ENCODE results near the gene TMSB15A.
"Not testable (repeated sequence)": the region's sequence is repeated elsewhere in the genome, so short reads cannot be mapped to it uniquely, and the experiment has no call there.

Gene TMSB15A

DNA sequence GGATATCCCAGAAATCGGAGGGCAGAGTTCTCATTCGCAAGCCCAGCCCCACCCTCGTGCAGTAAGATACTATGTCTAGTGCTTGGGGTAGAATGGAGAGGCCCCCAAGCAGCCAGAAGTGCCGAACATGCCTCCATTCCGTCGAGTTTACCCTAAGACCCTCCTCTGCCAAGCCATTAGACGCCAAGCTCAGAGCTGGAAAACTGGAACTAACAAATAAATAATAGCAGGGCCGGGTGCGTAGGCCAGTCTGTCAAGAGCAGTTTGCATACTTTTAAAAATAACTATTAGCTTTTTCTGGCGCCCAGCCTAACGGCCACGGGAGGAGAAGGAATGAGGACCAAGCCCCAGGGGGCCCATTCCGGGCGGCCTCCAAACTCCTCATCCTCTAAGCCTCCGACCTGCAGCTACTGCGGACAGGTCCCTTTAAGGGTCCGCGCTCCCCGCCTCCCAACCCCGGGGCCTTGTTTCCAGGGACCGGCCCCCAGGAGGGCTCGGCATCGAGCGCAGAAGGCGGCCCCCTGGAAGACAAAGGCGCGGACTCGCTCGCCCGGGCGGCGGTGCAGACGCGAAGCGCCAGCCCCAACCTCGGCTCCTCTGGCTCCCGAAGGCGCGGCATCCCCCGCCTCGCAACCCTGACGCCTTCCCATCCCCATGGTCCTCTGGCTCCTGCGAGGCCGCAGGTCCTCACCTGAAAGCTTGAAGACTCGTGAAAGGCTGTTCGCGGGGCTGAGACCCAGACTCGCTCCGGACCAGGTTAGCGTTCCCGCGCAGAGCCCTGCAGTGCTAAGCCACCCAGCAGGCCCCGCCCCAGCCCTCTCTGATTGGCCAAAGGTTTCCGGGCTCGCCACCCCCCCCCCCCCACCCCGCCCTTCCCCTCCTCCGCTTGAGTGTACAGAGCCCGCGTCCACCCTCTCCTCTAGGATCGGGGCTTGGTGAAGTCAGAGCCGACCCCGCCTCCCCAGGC lies at the start of gene TMSB15A:
Gene TMSB15A, minus strand, starts transcription at position 765 of the 967 bp plus-strand sequence.
- peak within 1 kb of the TSS; percentile 62 for H3K4me3 ChIP-seq (ENCODE audit: low read depth, low read length)
- in situ Hi-C loops (cut with HindIII; ENCODE audit: low pct_ligation_motif_present, low sequenced_read_pairs): no loop called here

DNA sequence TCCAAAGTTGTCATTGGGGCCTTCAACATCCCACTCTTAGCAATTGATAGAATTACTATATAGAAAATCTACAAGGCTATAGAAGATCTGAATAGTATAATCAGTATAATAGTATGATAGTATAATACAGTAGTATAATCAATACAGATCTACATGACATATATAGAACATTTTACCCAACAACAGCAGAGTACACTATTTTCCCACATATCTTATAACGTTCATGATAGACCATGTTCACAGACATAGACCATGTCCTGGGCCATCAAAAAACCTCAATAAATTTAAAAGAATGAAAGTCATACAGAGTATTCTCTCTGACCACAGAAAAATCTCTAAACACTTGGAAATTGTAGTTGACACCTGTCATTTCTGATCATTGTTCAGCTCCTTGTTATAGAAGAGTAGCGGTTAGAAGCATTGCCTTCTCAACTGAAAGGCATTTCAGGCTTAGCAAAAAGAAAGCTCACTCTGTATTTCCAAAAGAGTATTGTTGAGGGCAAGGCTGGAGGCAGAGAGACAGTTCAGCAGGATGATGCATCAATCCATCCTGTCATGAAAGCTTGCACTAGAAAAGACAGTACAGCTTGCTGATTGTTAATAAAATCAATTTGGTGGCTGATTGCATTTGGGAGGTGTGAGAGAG lies 44.0 kb upstream of the TMSB15A start:
- H3K27ac ChIP-seq: no peak overlapping the region
- no peak overlapping the region for H3K4me3 ChIP-seq (ENCODE audit: low read depth, low read length)
- TF ChIP-seq, protein P1, sequence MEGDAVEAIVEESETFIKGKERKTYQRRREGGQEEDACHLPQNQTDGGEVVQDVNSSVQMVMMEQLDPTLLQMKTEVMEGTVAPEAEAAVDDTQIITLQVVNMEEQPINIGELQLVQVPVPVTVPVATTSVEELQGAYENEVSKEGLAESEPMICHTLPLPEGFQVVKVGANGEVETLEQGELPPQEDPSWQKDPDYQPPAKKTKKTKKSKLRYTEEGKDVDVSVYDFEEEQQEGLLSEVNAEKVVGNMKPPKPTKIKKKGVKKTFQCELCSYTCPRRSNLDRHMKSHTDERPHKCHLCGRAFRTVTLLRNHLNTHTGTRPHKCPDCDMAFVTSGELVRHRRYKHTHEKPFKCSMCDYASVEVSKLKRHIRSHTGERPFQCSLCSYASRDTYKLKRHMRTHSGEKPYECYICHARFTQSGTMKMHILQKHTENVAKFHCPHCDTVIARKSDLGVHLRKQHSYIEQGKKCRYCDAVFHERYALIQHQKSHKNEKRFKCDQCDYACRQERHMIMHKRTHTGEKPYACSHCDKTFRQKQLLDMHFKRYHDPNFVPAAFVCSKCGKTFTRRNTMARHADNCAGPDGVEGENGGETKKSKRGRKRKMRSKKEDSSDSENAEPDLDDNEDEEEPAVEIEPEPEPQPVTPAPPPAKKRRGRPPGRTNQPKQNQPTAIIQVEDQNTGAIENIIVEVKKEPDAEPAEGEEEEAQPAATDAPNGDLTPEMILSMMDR (IDR thresholded peaks at IDR 0.05; ENCODE audit: low read depth, low read length, missing control alignments): no peak
- DNase-seq: no peak
- in situ Hi-C loops (cut with HindIII; ENCODE audit: low pct_ligation_motif_present, low sequenced_read_pairs): no loop called here
- H3K27me3 ChIP-seq (replicated peaks): no peaks in the 10 kb centered on the region
- H3K36me3 ChIP-seq (replicated peaks): no peaks in the 10 kb centered on the region

More for the DNA sequence above, at the start of gene TMSB15A:
- H3K27ac ChIP-seq: no peak within 1 kb of the TSS
- TF ChIP-seq, protein P1 (IDR thresholded peaks at IDR 0.05; ENCODE audit: low read depth, low read length, missing control alignments): no peak
- H3K36me3 ChIP-seq (replicated peaks): no peaks in the 10 kb centered on the region
- H3K27me3 ChIP-seq (replicated peaks): no peaks in the 10 kb centered on the region
- peak; percentile 17 for DNase-seq

DNA sequence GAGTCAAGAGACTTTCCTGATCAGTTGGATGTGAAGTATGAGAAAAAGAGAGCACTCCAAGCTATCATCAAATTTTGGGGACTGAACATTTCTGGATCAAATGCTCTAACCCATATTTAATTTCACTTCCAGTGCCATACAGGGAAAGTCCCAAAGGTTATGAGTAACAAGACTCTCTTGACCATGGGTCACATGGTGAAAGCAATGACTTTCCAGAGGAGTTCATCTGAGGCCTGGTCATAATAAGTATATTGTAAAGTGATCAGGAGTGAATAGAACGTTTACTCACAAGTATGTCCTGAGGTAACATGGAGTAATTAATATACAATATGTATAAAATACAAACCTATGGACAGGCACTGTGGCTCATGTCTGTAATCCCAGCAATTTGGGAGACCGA lies 42.1 kb upstream of the TMSB15A start:
- Histone ChIP-seq H3K27me3 (replicated peaks) (no peaks in the 10 kb centered on the region), H3K36me3 (replicated peaks) (no peaks in the 10 kb centered on the region), H3K27ac (no peak overlapping the region), H3K4me3 (ENCODE audit: low read depth, low read length) (no peak overlapping the region)
- in situ Hi-C loops (cut with HindIII; ENCODE audit: low pct_ligation_motif_present, low sequenced_read_pairs): no loop called here
- no peak for DNase-seq
- TF ChIP-seq, protein P1 (IDR thresholded peaks at IDR 0.05; ENCODE audit: low read depth, low read length, missing control alignments): no peak

DNA sequence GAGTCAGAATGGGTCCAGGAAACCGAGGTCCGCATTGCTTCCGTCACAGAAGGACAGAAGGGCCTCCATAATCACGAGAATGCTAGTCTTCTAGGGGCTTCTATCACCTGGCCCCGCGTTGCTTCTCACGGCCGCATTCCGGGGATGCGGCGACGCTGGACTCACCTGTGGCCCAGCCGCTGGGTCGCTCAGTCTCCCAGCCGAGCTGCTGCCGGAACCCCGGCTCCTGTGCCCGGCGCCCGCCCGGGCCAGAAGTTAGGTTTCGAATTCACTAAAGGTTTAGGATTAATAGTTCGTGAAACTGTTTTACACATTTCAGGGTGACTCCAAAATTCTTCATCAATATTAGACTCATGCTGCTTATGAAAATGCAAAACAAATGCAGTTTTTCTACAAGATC lies 31.7 kb upstream of the TMSB15A start:
- in situ Hi-C loops (cut with HindIII; ENCODE audit: low pct_ligation_motif_present, low sequenced_read_pairs): no loop called here
- Histone ChIP-seq H3K27ac (no peak overlapping the region), H3K27me3 (replicated peaks) (no peaks in the 10 kb centered on the region), H3K36me3 (replicated peaks) (no peaks in the 10 kb centered on the region), H3K4me3 (ENCODE audit: low read depth, low read length) (no peak overlapping the region)
- DNase-seq: no peak
- TF ChIP-seq, protein P1 (IDR thresholded peaks at IDR 0.05; ENCODE audit: low read depth, low read length, missing control alignments): no peak

DNA sequence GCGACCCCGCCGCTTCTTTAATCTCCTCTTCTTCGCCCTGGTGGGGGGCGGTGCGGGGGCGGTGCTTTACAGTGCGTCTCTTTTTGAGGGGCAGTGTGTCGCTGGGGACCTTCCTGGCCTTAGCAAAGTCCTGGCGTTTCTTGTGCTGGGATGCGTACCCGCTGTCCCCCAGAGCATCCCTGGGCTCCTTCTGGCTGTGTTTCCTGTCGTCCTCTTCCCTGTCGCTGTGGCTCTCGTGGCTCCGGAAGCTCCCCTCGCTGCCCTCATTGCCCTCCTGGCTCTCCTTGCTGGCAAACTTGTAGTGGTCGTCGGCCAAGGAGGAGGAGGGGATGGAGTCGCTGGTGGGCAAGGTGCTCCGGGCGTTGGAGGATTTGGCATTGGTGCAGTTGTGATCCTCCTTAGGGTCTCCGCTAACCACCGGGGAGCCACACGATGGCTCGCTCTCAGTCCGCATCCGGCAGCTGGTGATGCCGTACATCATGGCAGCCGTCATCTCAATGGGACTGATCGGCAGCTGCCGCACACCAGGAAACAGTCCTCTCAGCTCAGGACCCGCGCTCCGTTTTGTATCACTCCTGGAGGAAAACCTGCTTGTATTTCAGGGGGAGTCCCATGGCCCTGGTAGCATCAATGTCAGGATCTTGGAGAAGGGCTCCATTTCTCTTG lies 30.4 kb upstream of the TMSB15A start:
- H3K4me3 ChIP-seq (ENCODE audit: low read depth, low read length): peak overlapping the region; percentile 46
- in situ Hi-C loops (cut with HindIII; ENCODE audit: low pct_ligation_motif_present, low sequenced_read_pairs): no loop called here
- H3K27ac ChIP-seq: no peak overlapping the region
- DNase-seq: no peak
- H3K27me3 ChIP-seq (replicated peaks): no peaks in the 10 kb centered on the region
- no peaks in the 10 kb centered on the region for H3K36me3 ChIP-seq (replicated peaks)
- TF ChIP-seq, protein P1 (IDR thresholded peaks at IDR 0.05; ENCODE audit: low read depth, low read length, missing control alignments): no peak

DNA sequence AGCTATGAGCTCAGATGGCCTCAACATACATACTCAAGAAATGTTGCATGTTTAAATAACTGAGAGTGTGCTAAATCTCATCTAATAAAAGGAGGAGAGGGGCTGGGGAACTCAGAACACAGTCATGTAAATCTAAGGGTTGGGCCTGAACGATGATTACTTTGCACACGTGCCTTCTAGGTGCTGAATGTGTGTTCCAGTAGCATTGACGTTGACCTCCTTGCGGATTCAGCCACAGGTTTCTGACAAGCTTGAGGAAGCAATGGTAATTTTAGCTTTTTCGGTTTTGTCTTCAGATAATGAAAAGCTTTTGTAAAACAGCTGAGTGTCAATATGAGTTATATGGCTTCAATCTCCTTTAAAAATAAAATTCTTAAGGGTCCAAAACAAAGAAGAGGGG lies 29.6 kb upstream of the TMSB15A start:
- DNase-seq; H3K27me3 ChIP-seq (replicated peaks); H3K36me3 ChIP-seq (replicated peaks); H3K4me3 ChIP-seq (ENCODE audit: low read depth, low read length); H3K27ac ChIP-seq; in situ Hi-C loops (cut with HindIII; ENCODE audit: low pct_ligation_motif_present, low sequenced_read_pairs): not testable (repeated sequence)
